ENCODE data around the gene EMILIN1.

DNA sequence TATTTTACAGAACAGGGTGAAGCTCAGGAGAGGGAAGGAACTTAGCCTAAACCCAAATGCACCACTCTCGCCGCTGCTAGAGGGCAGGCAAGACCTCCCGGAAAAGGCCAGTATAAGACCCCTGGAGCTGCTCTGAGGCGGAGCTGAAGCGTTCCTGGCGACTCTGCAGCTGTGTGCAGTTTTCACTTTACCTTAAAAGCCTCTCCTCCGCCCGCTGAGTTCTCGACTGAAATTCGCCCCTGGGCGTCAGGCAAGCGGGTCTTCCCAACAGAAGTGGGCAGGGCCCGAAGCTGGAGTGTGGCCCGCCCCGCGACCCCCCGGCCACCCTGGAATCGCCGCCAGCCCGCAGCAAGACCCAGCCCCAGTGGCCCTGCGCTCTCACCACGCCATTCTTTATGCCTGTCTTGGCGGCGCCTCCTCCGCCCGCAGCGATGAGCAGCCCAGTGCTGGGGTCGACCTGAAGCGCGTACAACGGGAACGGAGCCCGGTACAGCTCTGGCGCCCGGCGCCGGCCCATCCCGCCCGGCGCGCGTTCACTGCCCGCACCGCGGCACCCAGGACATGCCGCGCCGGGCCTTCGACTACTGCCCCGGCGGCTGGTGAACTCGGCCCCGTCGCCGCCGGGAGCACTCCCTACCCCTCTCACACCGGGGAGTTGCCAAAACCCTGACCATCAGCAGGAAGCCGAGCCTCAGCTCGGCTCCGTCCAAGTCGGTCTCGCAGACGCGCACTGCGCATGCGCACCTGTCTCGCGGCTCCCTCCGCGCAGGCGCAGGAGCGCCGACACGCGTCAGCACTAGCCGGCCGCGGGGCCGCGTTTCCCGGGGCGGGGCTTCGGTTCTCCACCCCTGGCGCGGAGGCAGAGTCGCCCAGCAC, 55.7 kb downstream of the EMILIN1 start, which contains the start of gene PREB:
- TF ChIP-seq, protein P1, sequence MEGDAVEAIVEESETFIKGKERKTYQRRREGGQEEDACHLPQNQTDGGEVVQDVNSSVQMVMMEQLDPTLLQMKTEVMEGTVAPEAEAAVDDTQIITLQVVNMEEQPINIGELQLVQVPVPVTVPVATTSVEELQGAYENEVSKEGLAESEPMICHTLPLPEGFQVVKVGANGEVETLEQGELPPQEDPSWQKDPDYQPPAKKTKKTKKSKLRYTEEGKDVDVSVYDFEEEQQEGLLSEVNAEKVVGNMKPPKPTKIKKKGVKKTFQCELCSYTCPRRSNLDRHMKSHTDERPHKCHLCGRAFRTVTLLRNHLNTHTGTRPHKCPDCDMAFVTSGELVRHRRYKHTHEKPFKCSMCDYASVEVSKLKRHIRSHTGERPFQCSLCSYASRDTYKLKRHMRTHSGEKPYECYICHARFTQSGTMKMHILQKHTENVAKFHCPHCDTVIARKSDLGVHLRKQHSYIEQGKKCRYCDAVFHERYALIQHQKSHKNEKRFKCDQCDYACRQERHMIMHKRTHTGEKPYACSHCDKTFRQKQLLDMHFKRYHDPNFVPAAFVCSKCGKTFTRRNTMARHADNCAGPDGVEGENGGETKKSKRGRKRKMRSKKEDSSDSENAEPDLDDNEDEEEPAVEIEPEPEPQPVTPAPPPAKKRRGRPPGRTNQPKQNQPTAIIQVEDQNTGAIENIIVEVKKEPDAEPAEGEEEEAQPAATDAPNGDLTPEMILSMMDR (IDR thresholded peaks at IDR 0.05), result peak in 1 of 3 experiments; percentile 7
- peak; percentile 74 for TF ChIP-seq POLR2A (IDR thresholded peaks at IDR 0.05)
